ENCODE measurements around the gene NGEF.

Gene NGEF

DNA sequence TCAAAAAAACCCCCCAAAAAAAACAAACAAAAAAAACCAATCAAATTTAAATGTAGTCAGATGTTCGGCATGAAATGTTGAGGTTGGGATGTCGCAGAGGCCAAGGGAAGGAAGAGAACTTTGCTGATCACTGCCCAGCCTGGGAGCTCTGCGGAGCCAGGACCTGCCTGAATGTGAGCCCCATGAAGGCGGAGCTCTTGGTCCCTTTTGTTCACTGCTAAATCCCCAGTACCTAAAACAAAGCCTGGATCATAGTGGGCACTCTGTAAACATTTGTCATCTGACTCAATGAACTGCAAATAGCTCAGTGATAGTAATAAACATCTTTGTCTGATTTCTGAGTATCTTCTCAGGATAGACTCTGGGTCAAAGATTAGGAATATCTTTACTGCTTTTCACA lies 64.0 kb downstream of the NGEF start:
- TF ChIP-seq, protein P1, sequence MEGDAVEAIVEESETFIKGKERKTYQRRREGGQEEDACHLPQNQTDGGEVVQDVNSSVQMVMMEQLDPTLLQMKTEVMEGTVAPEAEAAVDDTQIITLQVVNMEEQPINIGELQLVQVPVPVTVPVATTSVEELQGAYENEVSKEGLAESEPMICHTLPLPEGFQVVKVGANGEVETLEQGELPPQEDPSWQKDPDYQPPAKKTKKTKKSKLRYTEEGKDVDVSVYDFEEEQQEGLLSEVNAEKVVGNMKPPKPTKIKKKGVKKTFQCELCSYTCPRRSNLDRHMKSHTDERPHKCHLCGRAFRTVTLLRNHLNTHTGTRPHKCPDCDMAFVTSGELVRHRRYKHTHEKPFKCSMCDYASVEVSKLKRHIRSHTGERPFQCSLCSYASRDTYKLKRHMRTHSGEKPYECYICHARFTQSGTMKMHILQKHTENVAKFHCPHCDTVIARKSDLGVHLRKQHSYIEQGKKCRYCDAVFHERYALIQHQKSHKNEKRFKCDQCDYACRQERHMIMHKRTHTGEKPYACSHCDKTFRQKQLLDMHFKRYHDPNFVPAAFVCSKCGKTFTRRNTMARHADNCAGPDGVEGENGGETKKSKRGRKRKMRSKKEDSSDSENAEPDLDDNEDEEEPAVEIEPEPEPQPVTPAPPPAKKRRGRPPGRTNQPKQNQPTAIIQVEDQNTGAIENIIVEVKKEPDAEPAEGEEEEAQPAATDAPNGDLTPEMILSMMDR (IDR thresholded peaks at IDR 0.05; ENCODE audit: low read depth, low read length, missing control alignments) = no peak
- DNase-seq (ENCODE audit: extremely low read depth, low read depth) = no peak
- no peak overlapping the region for H3K4me3 ChIP-seq (replicated peaks; ENCODE audit: low read depth, low read length)

DNA sequence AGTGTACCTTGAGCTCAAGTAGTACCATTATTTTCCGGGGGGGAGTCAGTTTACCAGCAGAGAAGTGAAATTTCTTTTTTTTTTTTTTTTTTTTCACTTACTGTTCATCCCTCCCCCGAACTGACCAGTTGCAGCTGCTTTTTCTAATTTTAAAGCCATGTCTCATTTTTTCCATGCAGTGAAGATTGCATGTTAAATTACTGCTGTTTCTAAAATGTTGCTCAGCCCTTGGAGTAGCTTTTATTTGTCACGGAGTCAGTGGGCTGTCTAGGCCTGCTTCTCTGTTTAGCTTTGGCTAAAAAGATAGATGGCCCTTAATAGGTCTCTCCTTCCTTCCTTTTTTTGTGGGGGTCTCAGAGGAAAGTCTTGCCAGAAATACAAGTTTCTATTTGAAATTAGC lies 70.2 kb downstream of the NGEF start:
- TF ChIP-seq, protein P1 (IDR thresholded peaks at IDR 0.05; ENCODE audit: low read depth, low read length, missing control alignments) = no peak
- H3K4me3 ChIP-seq (replicated peaks; ENCODE audit: low read depth, low read length) = no peak overlapping the region
- no peak for DNase-seq (ENCODE audit: extremely low read depth, low read depth)

DNA sequence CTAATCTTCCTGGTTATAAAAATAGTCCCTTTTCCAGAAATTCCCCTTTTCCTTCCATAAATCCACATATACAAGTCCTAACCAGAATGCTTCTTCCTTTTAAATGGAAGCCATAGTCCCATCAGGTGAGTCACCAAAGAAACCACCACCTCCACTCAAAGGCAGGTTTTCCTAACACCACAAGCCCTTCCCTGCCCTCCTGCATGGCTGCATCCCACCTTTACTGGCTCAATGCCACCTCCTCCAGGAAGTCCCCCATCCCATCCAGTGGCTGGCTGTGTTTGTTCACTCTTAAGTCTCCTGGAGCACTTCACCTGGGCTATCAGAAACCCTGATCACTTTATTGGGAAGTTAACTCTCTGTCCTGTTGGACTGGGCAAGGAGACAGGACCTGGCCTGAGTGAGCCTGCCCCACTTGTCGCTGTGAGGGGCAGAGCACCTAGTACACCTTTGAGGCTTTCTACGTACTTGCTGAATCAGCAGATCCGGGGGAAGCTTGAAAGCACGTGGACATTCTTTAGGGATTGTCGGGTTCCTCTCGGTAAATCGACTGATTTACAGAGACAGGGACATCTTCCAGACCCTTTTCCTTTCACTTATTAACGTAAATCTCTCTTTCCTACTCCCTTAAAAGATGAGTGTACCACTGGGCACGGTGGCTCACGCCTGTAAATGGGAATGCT lies 71.0 kb downstream of the NGEF start:
- DNase-seq (ENCODE audit: extremely low read depth, low read depth) = no peak
- no peak overlapping the region for H3K4me3 ChIP-seq (replicated peaks; ENCODE audit: low read depth, low read length)
- TF ChIP-seq, protein P1 (IDR thresholded peaks at IDR 0.05; ENCODE audit: low read depth, low read length, missing control alignments) = no peak

DNA sequence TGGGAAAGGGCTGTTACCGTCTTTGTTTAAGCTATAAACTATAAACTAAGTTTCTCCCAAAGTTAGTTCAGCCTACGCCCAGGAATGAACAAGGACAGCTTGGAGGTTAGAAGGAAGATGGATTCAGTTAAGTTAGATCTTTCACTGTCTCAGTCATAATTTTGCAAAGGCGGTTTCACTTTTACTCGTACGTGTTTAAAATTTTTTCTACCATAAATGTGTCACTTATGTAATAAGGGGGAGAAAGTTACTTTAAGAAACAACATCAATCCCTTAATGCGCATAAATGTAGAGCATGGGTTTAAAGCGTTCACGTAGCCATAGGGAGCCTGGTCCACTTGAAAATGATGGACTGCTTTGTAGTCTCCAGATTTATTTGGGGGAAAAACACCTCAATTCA lies 71.7 kb downstream of the NGEF start:
- no peak for DNase-seq (ENCODE audit: extremely low read depth, low read depth)
- TF ChIP-seq, protein P1 (IDR thresholded peaks at IDR 0.05; ENCODE audit: low read depth, low read length, missing control alignments) = no peak
- H3K4me3 ChIP-seq (replicated peaks; ENCODE audit: low read depth, low read length) = no peak overlapping the region

DNA sequence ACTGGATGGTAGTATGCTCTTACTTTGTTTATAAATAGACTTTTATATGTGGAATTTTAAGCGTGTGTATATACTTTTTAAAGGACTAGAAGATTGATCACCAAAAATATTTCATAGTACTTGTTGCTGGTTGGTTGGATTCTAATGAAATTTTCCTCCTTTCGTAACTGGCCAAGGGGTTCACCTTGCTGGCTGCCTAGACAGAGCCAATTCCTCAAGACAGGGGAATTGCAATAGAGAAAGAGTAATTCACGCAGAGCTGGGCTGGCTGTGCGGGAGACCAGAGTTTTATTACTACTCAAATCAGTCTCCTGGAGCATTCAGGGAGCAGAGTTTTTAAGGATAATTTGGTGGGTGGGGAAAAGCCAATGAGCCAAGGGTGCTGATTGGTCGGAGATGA lies 72.3 kb downstream of the NGEF start:
- DNase-seq (ENCODE audit: extremely low read depth, low read depth) = no peak
- TF ChIP-seq, protein P1 (IDR thresholded peaks at IDR 0.05; ENCODE audit: low read depth, low read length, missing control alignments) = no peak
- H3K4me3 ChIP-seq (replicated peaks; ENCODE audit: low read depth, low read length) = no peak overlapping the region

DNA sequence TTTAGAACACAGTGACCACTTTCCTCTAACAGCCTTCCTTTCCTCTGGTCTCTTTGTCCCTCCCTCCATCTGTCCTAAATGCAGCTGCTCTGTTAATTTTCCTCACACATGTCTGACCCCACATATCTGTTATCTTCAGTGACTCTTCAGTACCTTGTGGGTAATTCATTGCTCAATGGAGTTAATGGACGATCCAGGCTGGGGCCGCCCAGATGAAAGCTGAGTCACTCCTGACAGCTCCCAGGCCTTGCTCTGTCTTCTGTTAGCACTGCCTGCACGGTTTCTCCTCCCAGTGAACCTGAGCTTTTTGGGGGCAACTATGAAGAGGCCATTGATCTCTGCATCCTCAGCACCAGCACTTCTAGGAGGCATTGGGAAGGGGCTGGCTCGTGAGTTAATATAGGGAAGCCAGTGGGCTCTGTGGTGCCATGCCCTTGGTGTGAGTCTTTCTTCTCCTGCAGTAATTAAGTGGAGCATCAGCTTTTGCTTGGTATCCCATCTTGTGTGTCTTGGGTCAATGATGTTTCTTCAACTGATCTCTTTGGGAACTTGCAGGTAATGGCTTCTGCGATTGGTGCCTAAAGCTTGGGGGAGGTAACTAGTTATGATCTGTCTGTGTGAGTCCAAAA lies 75.7 kb downstream of the NGEF start:
- TF ChIP-seq, protein P1 (IDR thresholded peaks at IDR 0.05; ENCODE audit: low read depth, low read length, missing control alignments) = no peak
- no peak overlapping the region for H3K4me3 ChIP-seq (replicated peaks; ENCODE audit: low read depth, low read length)
- no peak for DNase-seq (ENCODE audit: extremely low read depth, low read depth)
